PC-9 (cell line): ENCODE measurements around the gene A4GALT.

Experiments used
- EZH2 ChIP-seq: fragments of 200-600 bp; sonication (generic); IDR thresholded peaks from 2 replicates; pipeline ENCODE4 v1.8.0; 2017; ENCODE audit warnings: antibody characterized with exemption, low read depth
- TF ChIP-seq, protein P1 (sequence below): fragments of 200-600 bp; sonication (generic); conservative IDR thresholded peaks from 2 replicates; pipeline ENCODE4 v1.6.1; 2017; ENCODE audit warnings: mixed run types, antibody characterized with exemption, mild to moderate bottlenecking, moderate library complexity

DNA sequence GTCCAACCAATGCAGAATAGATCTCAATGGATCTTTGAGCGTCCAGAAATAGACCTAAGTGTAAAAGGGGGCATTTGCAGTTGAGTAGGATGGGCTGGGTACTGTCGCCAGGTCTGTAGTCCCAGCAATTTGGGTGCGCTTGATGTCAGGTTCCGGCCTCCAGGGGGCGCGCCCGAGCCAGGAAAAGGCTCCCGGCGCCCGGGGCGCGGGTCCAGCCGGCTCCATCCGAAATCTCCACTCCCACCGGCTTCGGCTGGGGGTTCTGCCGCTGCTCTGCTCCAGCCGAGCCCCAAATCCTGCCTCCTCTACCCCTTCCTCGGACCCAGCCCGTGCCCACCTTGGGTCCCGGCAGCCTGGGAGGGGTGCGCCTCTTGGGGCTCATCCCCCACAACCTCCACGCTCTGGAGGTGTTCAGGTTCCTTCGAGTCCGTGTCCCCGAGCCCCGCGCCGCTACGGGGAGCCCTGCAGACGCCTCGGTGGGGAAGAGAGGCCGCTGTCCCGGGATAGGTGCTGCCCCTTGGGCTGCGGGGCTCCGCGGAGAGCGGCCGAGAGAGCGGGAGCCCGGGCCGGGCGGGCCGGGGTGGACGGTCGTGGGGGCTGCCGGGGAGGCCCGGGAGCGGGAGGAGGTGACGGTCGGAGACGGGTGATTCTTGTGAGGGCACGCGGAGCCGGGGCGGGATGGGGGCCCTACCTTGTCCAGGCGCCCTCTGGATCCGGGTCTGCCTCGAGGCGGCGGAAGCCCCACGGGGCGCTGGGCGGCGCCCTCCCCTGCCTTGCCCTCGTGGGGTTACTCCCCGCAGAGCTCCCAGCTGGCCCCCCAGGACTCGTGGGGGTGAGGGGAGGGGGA is 58.5 kb downstream of the A4GALT start:
- TF ChIP-seq, protein P1, sequence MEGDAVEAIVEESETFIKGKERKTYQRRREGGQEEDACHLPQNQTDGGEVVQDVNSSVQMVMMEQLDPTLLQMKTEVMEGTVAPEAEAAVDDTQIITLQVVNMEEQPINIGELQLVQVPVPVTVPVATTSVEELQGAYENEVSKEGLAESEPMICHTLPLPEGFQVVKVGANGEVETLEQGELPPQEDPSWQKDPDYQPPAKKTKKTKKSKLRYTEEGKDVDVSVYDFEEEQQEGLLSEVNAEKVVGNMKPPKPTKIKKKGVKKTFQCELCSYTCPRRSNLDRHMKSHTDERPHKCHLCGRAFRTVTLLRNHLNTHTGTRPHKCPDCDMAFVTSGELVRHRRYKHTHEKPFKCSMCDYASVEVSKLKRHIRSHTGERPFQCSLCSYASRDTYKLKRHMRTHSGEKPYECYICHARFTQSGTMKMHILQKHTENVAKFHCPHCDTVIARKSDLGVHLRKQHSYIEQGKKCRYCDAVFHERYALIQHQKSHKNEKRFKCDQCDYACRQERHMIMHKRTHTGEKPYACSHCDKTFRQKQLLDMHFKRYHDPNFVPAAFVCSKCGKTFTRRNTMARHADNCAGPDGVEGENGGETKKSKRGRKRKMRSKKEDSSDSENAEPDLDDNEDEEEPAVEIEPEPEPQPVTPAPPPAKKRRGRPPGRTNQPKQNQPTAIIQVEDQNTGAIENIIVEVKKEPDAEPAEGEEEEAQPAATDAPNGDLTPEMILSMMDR = peak; percentile 91
- no peak for TF ChIP-seq EZH2
